Right lobe of liver (tissue), 4 donors: ENCODE results near the gene BRD4.

Source experiments
- POLR2A ChIP-seq: fragments of 450-650 bp; IDR thresholded peaks from one replicate; pipeline ENCODE4 v1.6.1; 2017; ENCODE audit warnings: antibody characterized with exemption, mild to moderate bottlenecking
- TF ChIP-seq, protein P1 (sequence below), 4 donors: fragments of 200-600 bp in 3 of 4; fragments of 450-650 bp in 1 of 4; IDR thresholded peaks; one replicate each; pipeline versions ENCODE4 v1.5.1 to v1.8.0; 2016 to 2022; ENCODE audit warnings: antibody characterized with exemption in 4 of 4, mild to moderate bottlenecking in 2 of 4
- donor health status: DM: no; HTN: no; CAD: no.
- donor health status: DM: no; HTN: no; CAD: no.
- donor health status: DM: no; HTN: yes; CAD: no.

- TF ChIP-seq, protein P1, sequence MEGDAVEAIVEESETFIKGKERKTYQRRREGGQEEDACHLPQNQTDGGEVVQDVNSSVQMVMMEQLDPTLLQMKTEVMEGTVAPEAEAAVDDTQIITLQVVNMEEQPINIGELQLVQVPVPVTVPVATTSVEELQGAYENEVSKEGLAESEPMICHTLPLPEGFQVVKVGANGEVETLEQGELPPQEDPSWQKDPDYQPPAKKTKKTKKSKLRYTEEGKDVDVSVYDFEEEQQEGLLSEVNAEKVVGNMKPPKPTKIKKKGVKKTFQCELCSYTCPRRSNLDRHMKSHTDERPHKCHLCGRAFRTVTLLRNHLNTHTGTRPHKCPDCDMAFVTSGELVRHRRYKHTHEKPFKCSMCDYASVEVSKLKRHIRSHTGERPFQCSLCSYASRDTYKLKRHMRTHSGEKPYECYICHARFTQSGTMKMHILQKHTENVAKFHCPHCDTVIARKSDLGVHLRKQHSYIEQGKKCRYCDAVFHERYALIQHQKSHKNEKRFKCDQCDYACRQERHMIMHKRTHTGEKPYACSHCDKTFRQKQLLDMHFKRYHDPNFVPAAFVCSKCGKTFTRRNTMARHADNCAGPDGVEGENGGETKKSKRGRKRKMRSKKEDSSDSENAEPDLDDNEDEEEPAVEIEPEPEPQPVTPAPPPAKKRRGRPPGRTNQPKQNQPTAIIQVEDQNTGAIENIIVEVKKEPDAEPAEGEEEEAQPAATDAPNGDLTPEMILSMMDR (IDR thresholded peaks at IDR 0.05): no peak
- no peak for TF ChIP-seq POLR2A
Measured at GRCh38 chr19:15249972-15250639, 82.2 kb downstream of the BRD4 start.
